HG03066 (cell line): ENCODE data around the gene PPP6R3.

Source experiments
- ATAC-seq: cut with Tn5 transposase; IDR thresholded peaks from one replicate; pipeline ENCODE4 v1.9.1; 2021; ENCODE audit warnings: low read depth; ENCODE audit not compliant: unreplicated experiment

PPP6R3 gene

GRCh38 chr11:68460741-68461574 is at the start of gene PPP6R3:
Gene PPP6R3 (plus strand): TSS chr11:68460752. CDS start chr11:68537665, 76,913 bp downstream.
- no peak for ATAC-seq

- no peak for ATAC-seq
Observed at GRCh38 chr11:68411501-68411991, 49.0 kb upstream of the PPP6R3 start.

- no peak for ATAC-seq
Observed at GRCh38 chr11:68412593-68413475, 47.7 kb upstream of the PPP6R3 start.

- no peak for ATAC-seq
Observed at GRCh38 chr11:68413591-68413999, 47.0 kb upstream of the PPP6R3 start.

- no peak for ATAC-seq
Observed at GRCh38 chr11:68414496-68415221, 45.9 kb upstream of the PPP6R3 start.

- ATAC-seq = no peak
Observed at GRCh38 chr11:68416070-68416578, 44.4 kb upstream of the PPP6R3 start.

- no peak for ATAC-seq
Observed at GRCh38 chr11:68418648-68419047, 41.9 kb upstream of the PPP6R3 start.

- ATAC-seq = no peak
Observed at GRCh38 chr11:68420171-68420570, 40.4 kb upstream of the PPP6R3 start.

- ATAC-seq = no peak
Observed at GRCh38 chr11:68423481-68423880, 37.1 kb upstream of the PPP6R3 start.

GRCh38 chr11:68424101-68424632 is 36.4 kb upstream of the PPP6R3 start:
- no peak for ATAC-seq

- ATAC-seq = no peak
Observed at GRCh38 chr11:68424981-68425865, 35.3 kb upstream of the PPP6R3 start.

- no peak for ATAC-seq
Observed at GRCh38 chr11:68425866-68426380, 34.6 kb upstream of the PPP6R3 start.

GRCh38 chr11:68429661-68430060 is 30.9 kb upstream of the PPP6R3 start:
- no peak for ATAC-seq

- ATAC-seq = no peak
Observed at GRCh38 chr11:68430384-68430783, 30.2 kb upstream of the PPP6R3 start.

GRCh38 chr11:68430801-68431200 is 29.8 kb upstream of the PPP6R3 start:
- no peak for ATAC-seq

- no peak for ATAC-seq
Observed at GRCh38 chr11:68431984-68432645, 28.4 kb upstream of the PPP6R3 start.

GRCh38 chr11:68432874-68433273 is 27.7 kb upstream of the PPP6R3 start:
- no peak for ATAC-seq

- ATAC-seq = no peak
Observed at GRCh38 chr11:68433541-68433940, 27.0 kb upstream of the PPP6R3 start.
